Breast epithelium (tissue), 4 donors: ENCODE data around the gene ZNF154. TPM values are rescaled to one million over a fixed set of nuclear protein-coding genes. Genes with fewer than 3 reads are reported as not detected.

ENCODE experiments used
- DNase-seq, 2 donors: peaks; one replicate each; pipeline ENCODE4 v3.0.0-alpha.2; 2019; ENCODE audit warnings: low spot score in 2 of 2
- H3K27ac ChIP-seq, 2 donors: fragments of 200-600 bp; sonication (generic) in 1 of 2; one replicate each; pipeline ENCODE4 v1.5.1; 2016 to 2019; ENCODE audit warnings: mild to moderate bottlenecking in 1 of 2
- H3K27me3 ChIP-seq, 2 donors: fragments of 200-600 bp; sonication (generic) in 1 of 2; one replicate each; pipeline versions ENCODE4 v1.5.1 to v1.6.0; 2017 to 2019; ENCODE audit warnings: control low read depth in 1 of 2, mild to moderate bottlenecking in 1 of 2
- H3K36me3 ChIP-seq: fragments of 200-600 bp; one replicate; pipeline ENCODE4 v1.5.1; 2019
- H3K4me1 ChIP-seq, 2 donors: fragments of 200-600 bp; sonication (generic); one replicate each; pipeline ENCODE4 v1.5.1; 2016 to 2019; ENCODE audit warnings: control low read depth in 1 of 2
- H3K4me3 ChIP-seq, 3 donors: fragments of 200-600 bp; sonication (generic); 1 replicate in 2 of 3; 2 replicates in 1 of 3; pipeline ENCODE4 v1.5.1; 2016 to 2019; ENCODE audit warnings: mild to moderate bottlenecking in 3 of 3, moderate library complexity in 2 of 3
- H3K9me3 ChIP-seq, 2 donors: fragments of 200-600 bp; sonication (generic) in 1 of 2; one replicate each; pipeline ENCODE4 v1.5.1; 2016 to 2019; ENCODE audit warnings: control low read depth in 1 of 2
- CTCF ChIP-seq, 3 donors: fragments of 450-650 bp; IDR thresholded peaks; one replicate each; pipeline ENCODE4 v1.5.1; 2016 to 2017; ENCODE audit warnings: antibody characterized with exemption in 3 of 3, mild to moderate bottlenecking in 3 of 3, moderate library complexity in 3 of 3
- POLR2A ChIP-seq: fragments of 450-650 bp; IDR thresholded peaks from one replicate; pipeline ENCODE4 v1.6.1; 2016; ENCODE audit warnings: antibody characterized with exemption, mild to moderate bottlenecking, moderate library complexity
- POLR2AphosphoS5 ChIP-seq, 3 donors: sonication (generic); formaldehyde crosslinking; IDR thresholded peaks; one replicate each; pipeline ENCODE4 v1.6.1; 2017; ENCODE audit warnings: antibody characterized with exemption in 3 of 3
- intact Hi-C: fragments of 100-400 bp; cut with DNase I; formaldehyde crosslinking; loops from one replicate; pipeline ENCODE4 v1.15.1; 2023; ENCODE audit warnings: low total_unique reads
- total RNA-seq, 3 donors: library from RNA; depleted of rRNA; stranded (reverse); fragments of >200 nt; gene quantifications; one replicate each; pipeline ENCODE4 v1.1.0, GENCODE V29; 2016

Gene ZNF154
- total RNA-seq, 3 donors from 2014 or later, result 0.96 to 7.8 (median 6.2) TPM

- Histone ChIP-seq H3K36me3 (peaks cover 4% of the 10 kb centered on the region), H3K9me3 (peaks cover 80 to 98% of the 10 kb centered on the region in 2 donors), H3K4me3 (peak overlapping the region in 1 of 3 donors; percentile 6), H3K4me1 (no peaks in the 10 kb centered on the region), H3K27ac (no peak overlapping the region), H3K27me3 (no peaks in the 10 kb centered on the region)
- intact Hi-C loops, result no loop called here
- no peak for DNase-seq
- TF ChIP-seq POLR2AphosphoS5 (IDR thresholded peaks at IDR 0.05), result no peak
- TF ChIP-seq POLR2A, result no peak
- TF ChIP-seq CTCF (IDR thresholded peaks at IDR 0.05), result no peak
Measured at GRCh38 chr19:57719901-57720519, 11.0 kb upstream of the ZNF154 start.

- H3K9me3 ChIP-seq, result peaks cover 80 to 98% of the 10 kb centered on the region in 2 donors
- intact Hi-C loops, result no loop called here
- peak overlapping the region in 1 of 3 donors; percentile 6 for H3K4me3 ChIP-seq
- H3K4me1 ChIP-seq, result no peaks in the 10 kb centered on the region
- H3K36me3 ChIP-seq, result peaks cover 4% of the 10 kb centered on the region
- TF ChIP-seq CTCF (IDR thresholded peaks at IDR 0.05), result no peak
- no peaks in the 10 kb centered on the region for H3K27me3 ChIP-seq
- H3K27ac ChIP-seq, result no peak overlapping the region
- no peak for DNase-seq
Measured at GRCh38 chr19:57719424-57719823, 10.4 kb upstream of the ZNF154 start.

GRCh38 chr19:57712222-57712621, 3.2 kb upstream of the ZNF154 start:
- Histone ChIP-seq H3K4me3 (no peak overlapping the region), H3K9me3 (peaks cover 82 to 83% of the 10 kb centered on the region in 2 donors), H3K36me3 (peaks cover 3% of the 10 kb centered on the region), H3K27me3 (no peaks in the 10 kb centered on the region), H3K27ac (no peak overlapping the region), H3K4me1 (no peaks in the 10 kb centered on the region)
- intact Hi-C loops, result no loop called here
- TF ChIP-seq POLR2AphosphoS5 (IDR thresholded peaks at IDR 0.05) (no peak), CTCF (IDR thresholded peaks at IDR 0.05) (no peak), POLR2A (no peak)
- DNase-seq, result no peak

GRCh38 chr19:57709616-57710015, 612 bp upstream of the ZNF154 start:
- Histone ChIP-seq H3K4me3 (peak overlapping the region in 2 of 3 donors; percentile 62 to 80), H3K9me3 (peaks cover 83 to 95% of the 10 kb centered on the region in 2 donors), H3K36me3 (peaks cover 3% of the 10 kb centered on the region), H3K4me1 (no peaks in the 10 kb centered on the region), H3K27ac (peak overlapping the region in 1 of 2 donors; percentile 88), H3K27me3 (no peaks in the 10 kb centered on the region)
- intact Hi-C loops, result no loop called here
- no peak for DNase-seq
- no peak for TF ChIP-seq CTCF (IDR thresholded peaks at IDR 0.05)
- TF ChIP-seq POLR2A, result no peak
- TF ChIP-seq POLR2AphosphoS5 (IDR thresholded peaks at IDR 0.05), result no peak

- no peak for TF ChIP-seq CTCF (IDR thresholded peaks at IDR 0.05)
- no peak for TF ChIP-seq POLR2A
- no peak for TF ChIP-seq POLR2AphosphoS5 (IDR thresholded peaks at IDR 0.05)
- no peaks in the 10 kb centered on the region for H3K27me3 ChIP-seq
- peaks cover 96% of the 10 kb centered on the region in 2 donors for H3K9me3 ChIP-seq
- peak overlapping the region in 1 of 3 donors; percentile 16 for H3K4me3 ChIP-seq
- H3K4me1 ChIP-seq, result no peaks in the 10 kb centered on the region
- H3K36me3 ChIP-seq, result peaks cover 12% of the 10 kb centered on the region
- intact Hi-C loops, result no loop called here
- no peak overlapping the region for H3K27ac ChIP-seq
- no peak for DNase-seq
Measured at GRCh38 chr19:57706346-57706745, 2.7 kb downstream of the ZNF154 start.
